Endothelial cell (in vitro differentiated cells): ENCODE measurements around the gene HSPBP1. TPM values are rescaled to one million over a fixed set of nuclear protein-coding genes. Genes with fewer than 3 reads are reported as not detected.

Source experiments
- DNase-seq: peaks from one replicate; pipeline ENCODE4 v3.0.0; 2021; ENCODE audit warnings: low spot score
- H3K27ac Mint-ChIP-seq: one replicate; pipeline ENCODE4 v1.8.0; 2021; ENCODE audit warnings: mixed read lengths, inconsistent platforms; ENCODE audit not compliant: unreplicated experiment
- H3K27me3 Mint-ChIP-seq: one replicate; pipeline ENCODE4 v1.8.0; 2021; ENCODE audit warnings: mild to moderate bottlenecking, moderate library complexity, mixed read lengths, inconsistent platforms; ENCODE audit not compliant: unreplicated experiment
- H3K36me3 Mint-ChIP-seq: one replicate; pipeline ENCODE4 v1.8.0; 2021; ENCODE audit warnings: mild to moderate bottlenecking, low read depth, mixed read lengths, inconsistent platforms; ENCODE audit not compliant: unreplicated experiment
- H3K4me1 Mint-ChIP-seq: one replicate; pipeline ENCODE4 v1.8.0; 2021; ENCODE audit warnings: mild to moderate bottlenecking, mixed read lengths, inconsistent platforms; ENCODE audit not compliant: unreplicated experiment
- H3K4me3 Mint-ChIP-seq: one replicate; pipeline ENCODE4 v1.8.0; 2021; ENCODE audit warnings: mild to moderate bottlenecking, mixed read lengths, inconsistent platforms; ENCODE audit not compliant: unreplicated experiment
- H3K9me3 Mint-ChIP-seq: one replicate; pipeline ENCODE4 v1.8.0; 2021; ENCODE audit warnings: mixed read lengths, inconsistent platforms; ENCODE audit not compliant: unreplicated experiment
- total RNA-seq: library from RNA; stranded (reverse); fragmentation: NEBNext Ultra II Directional; extraction: Animal tissue kit (Norgen Biotek cat#: 25700); gene quantifications from one replicate; pipeline ENCODE4 v1.2.1, GENCODE V29; 2021; ENCODE audit not compliant: unreplicated experiment
- TF ChIP-seq, protein P1 (sequence below): fragments of 200-600 bp; sonication (generic); IDR thresholded peaks from one replicate; pipeline ENCODE4 v1.5.0; 2021; ENCODE audit warnings: antibody characterized with exemption; ENCODE audit not compliant: unreplicated experiment

Gene HSPBP1
- total RNA-seq, 1 donor from 2014 or later = 24.6 TPM

DNA sequence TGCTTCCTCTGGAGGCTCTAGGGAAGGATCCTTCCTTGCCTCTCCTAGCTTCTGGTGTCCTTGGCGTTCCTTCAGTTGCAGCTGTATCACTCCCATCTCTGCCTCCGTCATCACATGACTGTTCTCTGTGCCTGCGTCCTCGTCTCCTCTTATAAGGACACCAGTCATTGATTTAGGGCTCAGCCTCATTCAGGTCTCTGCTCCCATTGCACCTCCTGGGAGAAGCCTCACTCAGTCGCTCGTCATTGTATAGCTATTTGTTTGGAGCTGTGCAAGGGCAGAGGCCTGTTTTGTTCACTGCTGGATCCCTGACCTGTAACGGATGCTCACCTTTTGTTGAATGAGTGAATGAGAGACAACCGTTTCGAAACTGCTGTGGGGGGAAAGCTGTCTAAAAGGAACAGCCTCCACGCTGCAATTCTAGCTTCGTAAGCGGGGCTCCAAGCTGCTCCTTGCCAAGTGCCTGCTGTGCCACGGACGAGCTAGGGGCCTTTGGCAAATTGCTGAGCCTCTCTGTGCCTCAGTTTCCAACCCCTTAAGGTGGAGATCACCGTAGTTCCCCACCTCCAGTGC lies 21.1 kb upstream of the HSPBP1 start:
- Mint-ChIP-seq H3K36me3 (peaks cover 21% of the 10 kb centered on the region), H3K4me3 (no peak overlapping the region), H3K27ac (no peak overlapping the region), H3K9me3 (no peaks in the 10 kb centered on the region), H3K4me1 (peaks cover 7% of the 10 kb centered on the region), H3K27me3 (peaks cover 9% of the 10 kb centered on the region)
- no peak for DNase-seq
- TF ChIP-seq, protein P1, sequence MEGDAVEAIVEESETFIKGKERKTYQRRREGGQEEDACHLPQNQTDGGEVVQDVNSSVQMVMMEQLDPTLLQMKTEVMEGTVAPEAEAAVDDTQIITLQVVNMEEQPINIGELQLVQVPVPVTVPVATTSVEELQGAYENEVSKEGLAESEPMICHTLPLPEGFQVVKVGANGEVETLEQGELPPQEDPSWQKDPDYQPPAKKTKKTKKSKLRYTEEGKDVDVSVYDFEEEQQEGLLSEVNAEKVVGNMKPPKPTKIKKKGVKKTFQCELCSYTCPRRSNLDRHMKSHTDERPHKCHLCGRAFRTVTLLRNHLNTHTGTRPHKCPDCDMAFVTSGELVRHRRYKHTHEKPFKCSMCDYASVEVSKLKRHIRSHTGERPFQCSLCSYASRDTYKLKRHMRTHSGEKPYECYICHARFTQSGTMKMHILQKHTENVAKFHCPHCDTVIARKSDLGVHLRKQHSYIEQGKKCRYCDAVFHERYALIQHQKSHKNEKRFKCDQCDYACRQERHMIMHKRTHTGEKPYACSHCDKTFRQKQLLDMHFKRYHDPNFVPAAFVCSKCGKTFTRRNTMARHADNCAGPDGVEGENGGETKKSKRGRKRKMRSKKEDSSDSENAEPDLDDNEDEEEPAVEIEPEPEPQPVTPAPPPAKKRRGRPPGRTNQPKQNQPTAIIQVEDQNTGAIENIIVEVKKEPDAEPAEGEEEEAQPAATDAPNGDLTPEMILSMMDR = no peak

DNA sequence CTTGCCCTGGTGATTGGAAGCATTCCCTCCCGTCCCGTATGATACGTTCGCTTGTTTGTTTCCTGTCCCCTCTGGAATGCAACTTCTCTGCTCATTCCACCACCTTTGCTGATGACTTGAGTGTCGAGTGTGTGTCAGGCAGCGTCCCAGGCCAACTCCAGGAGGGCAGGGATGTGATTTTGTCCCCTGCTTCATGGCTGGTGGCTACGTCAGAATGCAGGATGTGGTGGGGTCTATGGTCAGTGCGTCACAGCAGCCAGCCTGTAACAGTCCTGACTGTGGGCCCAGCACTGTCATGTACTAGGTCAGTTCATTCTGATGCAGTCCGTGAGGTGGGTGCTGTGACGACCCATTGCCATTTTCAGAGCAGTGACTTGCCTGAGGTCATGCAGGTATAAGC lies 20.1 kb upstream of the HSPBP1 start:
- DNase-seq = no peak
- H3K27me3 Mint-ChIP-seq = peaks cover 3% of the 10 kb centered on the region
- H3K4me3 Mint-ChIP-seq = no peak overlapping the region
- no peaks in the 10 kb centered on the region for H3K9me3 Mint-ChIP-seq
- TF ChIP-seq, protein P1 = no peak
- H3K4me1 Mint-ChIP-seq = no peaks in the 10 kb centered on the region
- H3K27ac Mint-ChIP-seq = no peak overlapping the region
- peaks cover 16% of the 10 kb centered on the region for H3K36me3 Mint-ChIP-seq

DNA sequence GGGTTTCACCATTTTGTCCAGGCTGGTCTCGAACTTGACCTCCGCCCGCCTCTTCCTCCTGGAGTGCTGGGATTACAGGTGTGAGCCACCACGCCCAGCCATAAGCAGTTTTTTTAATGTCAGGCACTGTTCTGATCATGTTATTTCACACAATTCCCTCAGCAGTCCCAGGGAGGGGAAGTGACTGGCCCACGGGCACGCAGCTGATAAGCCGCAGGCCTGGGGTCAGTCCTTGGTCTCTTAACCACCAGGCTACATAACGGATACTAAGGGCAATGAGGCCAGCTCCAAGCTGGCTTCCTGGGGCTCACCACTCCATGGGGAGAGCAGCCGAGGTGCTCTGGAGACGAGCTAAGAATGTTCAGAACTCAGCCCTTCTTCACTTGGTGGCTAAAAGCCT lies 17.4 kb upstream of the HSPBP1 start:
- Mint-ChIP-seq H3K36me3 (peaks cover 3% of the 10 kb centered on the region), H3K4me3 (no peak overlapping the region)

DNA sequence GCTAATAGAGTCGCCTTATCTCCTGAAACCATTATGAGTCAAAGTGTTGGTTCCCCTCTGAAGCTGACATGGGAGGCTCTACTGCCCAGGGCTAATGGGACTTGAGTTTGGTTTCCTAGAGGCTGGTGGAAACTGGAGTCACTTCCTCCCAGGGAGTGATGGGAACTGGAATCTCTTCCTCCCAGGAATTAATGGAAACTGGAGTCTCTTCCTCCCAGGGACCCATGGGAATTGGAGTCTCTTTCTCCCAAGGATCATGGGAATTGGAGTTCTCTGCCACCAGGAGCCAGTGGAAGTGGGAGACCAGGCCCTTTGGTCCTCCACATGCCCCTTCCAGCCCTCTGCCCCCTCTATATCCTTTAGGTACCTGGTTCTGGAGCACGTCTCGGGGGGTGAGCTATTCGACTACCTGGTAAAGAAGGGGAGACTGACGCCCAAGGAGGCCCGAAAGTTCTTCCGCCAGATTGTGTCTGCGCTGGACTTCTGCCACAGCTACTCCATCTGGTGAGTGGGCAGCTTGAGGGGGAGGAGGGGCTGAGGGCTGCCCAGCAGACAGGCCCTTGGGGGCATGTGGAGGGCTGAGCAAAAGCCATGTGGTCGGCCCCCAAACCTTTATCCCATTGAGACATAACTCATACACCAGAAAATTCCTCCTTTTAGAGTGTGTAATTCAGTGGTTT lies 9.3 kb upstream of the HSPBP1 start:
- H3K4me3 Mint-ChIP-seq = no peak overlapping the region
- H3K27ac Mint-ChIP-seq = no peak overlapping the region
- no peaks in the 10 kb centered on the region for H3K36me3 Mint-ChIP-seq
- no peaks in the 10 kb centered on the region for H3K4me1 Mint-ChIP-seq
- peaks cover 2% of the 10 kb centered on the region for H3K27me3 Mint-ChIP-seq
- DNase-seq = no peak
- TF ChIP-seq, protein P1 = no peak
- H3K9me3 Mint-ChIP-seq = no peaks in the 10 kb centered on the region

More for the DNA sequence above, 17.4 kb upstream of the HSPBP1 start:
- no peaks in the 10 kb centered on the region for H3K4me1 Mint-ChIP-seq
- H3K27me3 Mint-ChIP-seq = peaks cover 1% of the 10 kb centered on the region
- H3K9me3 Mint-ChIP-seq = no peaks in the 10 kb centered on the region
- TF ChIP-seq, protein P1 = no peak
- no peak for DNase-seq
- H3K27ac Mint-ChIP-seq = no peak overlapping the region

DNA sequence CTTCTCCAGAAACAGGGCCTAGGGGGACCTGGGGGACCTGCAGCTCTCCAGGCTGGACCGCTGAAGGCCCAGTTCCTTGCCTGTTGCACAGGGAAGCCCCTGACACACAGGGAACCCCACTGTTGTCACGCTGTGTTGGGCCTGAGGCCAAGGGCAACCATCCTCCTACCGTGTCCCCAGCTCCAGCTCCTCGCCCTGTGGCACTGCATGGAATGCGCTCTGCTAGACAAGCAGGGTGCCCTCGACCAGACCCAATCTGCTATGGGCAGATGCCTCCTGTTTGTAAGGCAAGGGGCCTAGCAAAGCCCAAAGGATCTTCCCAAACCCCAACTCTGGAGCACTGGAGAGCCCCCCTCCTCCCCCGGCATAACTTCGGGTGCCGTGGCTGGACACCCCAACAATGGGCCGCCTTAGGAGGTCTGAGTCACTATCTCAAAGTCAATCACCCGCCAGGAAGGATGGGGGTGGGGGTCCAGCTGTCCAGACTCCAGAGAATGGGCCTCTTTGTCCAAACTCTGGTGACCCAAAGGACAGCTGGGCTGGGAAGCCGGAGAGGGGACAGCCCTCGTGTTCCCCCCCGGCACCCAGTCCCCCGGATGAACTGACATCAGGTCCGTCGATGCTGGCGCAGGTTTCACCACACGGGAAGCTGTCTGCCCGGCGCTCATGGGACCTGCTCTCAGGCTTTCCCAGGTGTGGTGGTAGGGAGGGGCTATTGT lies 7.6 kb upstream of the HSPBP1 start:
- no peaks in the 10 kb centered on the region for H3K9me3 Mint-ChIP-seq
- H3K27ac Mint-ChIP-seq = no peak overlapping the region
- H3K4me3 Mint-ChIP-seq = no peak overlapping the region
- peaks cover 6% of the 10 kb centered on the region for H3K27me3 Mint-ChIP-seq
- TF ChIP-seq, protein P1 = no peak
- no peak for DNase-seq
- no peaks in the 10 kb centered on the region for H3K36me3 Mint-ChIP-seq
- no peaks in the 10 kb centered on the region for H3K4me1 Mint-ChIP-seq
